ENCODE data around the gene PCBP2. TPM values are rescaled to one million over a fixed set of nuclear protein-coding genes. Genes with fewer than 3 reads are reported as not detected.

The PCBP2 gene
- total RNA-seq, 2 donors from 2014 or later: 322 to 534 TPM

DNA sequence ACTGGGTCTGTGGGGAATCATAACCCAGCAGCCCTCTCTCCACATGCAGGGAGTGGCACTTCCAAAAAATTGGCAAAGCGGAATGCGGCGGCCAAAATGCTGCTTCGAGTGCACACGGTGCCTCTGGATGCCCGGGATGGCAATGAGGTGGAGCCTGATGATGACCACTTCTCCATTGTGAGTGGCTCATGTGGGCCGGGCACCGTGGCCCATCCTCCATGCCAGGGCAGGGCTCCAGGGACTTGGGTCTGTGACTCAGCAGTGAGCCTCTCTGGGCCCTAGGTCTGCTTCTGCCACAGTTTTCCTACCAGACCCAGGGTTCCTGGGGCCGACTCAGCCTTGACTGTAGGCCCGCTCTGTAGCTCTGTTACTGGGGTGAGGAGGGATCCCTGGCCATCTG, 53.2 kb downstream of the PCBP2 start:
- H3K9me3 ChIP-seq: no peaks in the 10 kb centered on the region
- no peak for TF ChIP-seq CTCF (IDR thresholded peaks at IDR 0.05)
- no peak for TF ChIP-seq POLR2AphosphoS5 (IDR thresholded peaks at IDR 0.05)
- TF ChIP-seq POLR2A (IDR thresholded peaks at IDR 0.05): no peak
- no peak overlapping the region for H3K27ac ChIP-seq
- intact Hi-C loops (cut with DNase I): loop anchor here (10.0 kb wide), 2 partner anchors 180 to 450 kb away; partner anchors contain the start of genes AAAS and TNS2
- no peaks in the 10 kb centered on the region for H3K36me3 ChIP-seq
- WGBS: 77% methylated on average over 10 of the region's 10 CpGs
- H3K4me3 ChIP-seq: no peak overlapping the region
- no peak for DNase-seq (ENCODE audit: low spot score)
- no peaks in the 10 kb centered on the region for H3K27me3 ChIP-seq (replicated peaks; ENCODE audit: insufficient read depth)
- H3K4me1 ChIP-seq (replicated peaks): peaks cover 9% of the 10 kb centered on the region

GRCh38 chr12:53505555-53506449, 53.9 kb downstream of the PCBP2 start:
- no peak for DNase-seq (ENCODE audit: low spot score)
- intact Hi-C loops (cut with DNase I): loop anchor here (10.0 kb wide), 2 partner anchors 181 to 451 kb away; partner anchors contain the start of genes AAAS and TNS2
- no peak for TF ChIP-seq CTCF (IDR thresholded peaks at IDR 0.05)
- TF ChIP-seq POLR2A (IDR thresholded peaks at IDR 0.05): no peak
- no peaks in the 10 kb centered on the region for H3K36me3 ChIP-seq
- WGBS: 76% methylated on average over 19 of the region's 19 CpGs
- no peak overlapping the region for H3K27ac ChIP-seq
- H3K27me3 ChIP-seq (replicated peaks; ENCODE audit: insufficient read depth): no peaks in the 10 kb centered on the region
- H3K4me3 ChIP-seq: no peak overlapping the region
- no peaks in the 10 kb centered on the region for H3K9me3 ChIP-seq
- H3K4me1 ChIP-seq (replicated peaks): peaks cover 9% of the 10 kb centered on the region

GRCh38 chr12:53506450-53506785, 54.5 kb downstream of the PCBP2 start:
- intact Hi-C loops (cut with DNase I): loop anchor here (10.0 kb wide), 2 partner anchors 182 to 452 kb away; partner anchors contain the start of genes AAAS and TNS2
- WGBS: 19% methylated on average over 2 of the region's 2 CpGs
- DNase-seq (ENCODE audit: low spot score): no peak
- Histone ChIP-seq H3K27me3 (replicated peaks; ENCODE audit: insufficient read depth) (no peaks in the 10 kb centered on the region), H3K36me3 (no peaks in the 10 kb centered on the region), H3K27ac (no peak overlapping the region), H3K9me3 (no peaks in the 10 kb centered on the region), H3K4me3 (no peak overlapping the region), H3K4me1 (replicated peaks) (peaks cover 9% of the 10 kb centered on the region)
- TF ChIP-seq POLR2A (IDR thresholded peaks at IDR 0.05): no peak
- TF ChIP-seq CTCF (IDR thresholded peaks at IDR 0.05): no peak
- TF ChIP-seq POLR2AphosphoS5 (IDR thresholded peaks at IDR 0.05): no peak

DNA sequence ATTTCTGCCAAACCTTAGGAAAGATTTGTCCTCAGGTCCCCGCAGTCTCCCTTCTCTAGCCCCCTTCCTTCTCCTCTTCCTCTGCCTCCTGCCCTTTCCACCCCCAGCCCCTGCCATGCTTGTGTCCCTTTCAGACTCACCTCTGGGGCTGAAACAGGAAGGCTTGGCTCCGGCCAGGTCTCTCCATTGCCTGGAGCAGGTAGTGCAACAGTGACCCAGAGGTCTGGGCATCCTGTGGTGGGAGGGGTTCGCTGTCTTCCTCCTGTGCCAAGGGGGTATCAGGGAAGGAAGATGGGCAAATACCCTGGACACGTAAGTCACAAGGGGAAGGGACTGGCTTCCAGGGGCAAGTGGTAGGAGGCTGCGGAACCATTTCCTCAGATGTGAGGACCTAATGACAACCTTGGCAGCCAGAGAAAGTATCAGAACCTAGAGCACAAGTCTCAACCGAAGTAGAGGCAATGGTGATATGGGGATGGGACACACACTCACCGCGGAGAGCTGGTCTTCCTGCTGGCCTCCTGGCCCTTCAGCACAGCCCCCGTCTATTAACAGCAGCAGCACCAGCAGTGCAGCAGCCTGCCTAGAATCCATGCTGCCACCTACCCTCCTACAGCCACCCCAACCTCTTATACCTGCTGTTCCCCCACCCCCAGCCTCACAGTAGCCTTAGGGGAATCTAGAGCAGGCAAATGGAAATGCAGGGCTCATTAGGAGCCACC, 55.1 kb downstream of the PCBP2 start, which contains the start of gene NPFF:
Gene NPFF, minus strand, starts transcription at position 604 of the 722 bp plus-strand sequence. Its CDS starts 10 bp downstream, at position 594.
- TF ChIP-seq POLR2AphosphoS5 (IDR thresholded peaks at IDR 0.05): no peak
- TF ChIP-seq POLR2A (IDR thresholded peaks at IDR 0.05): no peak
- TF ChIP-seq CTCF (IDR thresholded peaks at IDR 0.05): no peak
- intact Hi-C loops (cut with DNase I): loop anchor here (10.0 kb wide), 2 partner anchors 182 to 452 kb away; partner anchors contain the start of genes AAAS and TNS2
- WGBS: 81% methylated on average over 9 of the region's 9 CpGs
- H3K27ac ChIP-seq: no peak within 1 kb of the TSS
- no peaks in the 10 kb centered on the region for H3K9me3 ChIP-seq
- DNase-seq (ENCODE audit: low spot score): no peak
- H3K27me3 ChIP-seq (replicated peaks; ENCODE audit: insufficient read depth): no peaks in the 10 kb centered on the region
- peaks cover 4% of the 10 kb centered on the region for H3K4me1 ChIP-seq (replicated peaks)
- no peaks in the 10 kb centered on the region for H3K36me3 ChIP-seq
- no peak within 1 kb of the TSS for H3K4me3 ChIP-seq

Measured in prostate gland (tissue), 2 donors.